BLaER1 treated with 17β-estradiol and CSF1 and Interleukin-3, amounts not matched to agents 10 nM and 100 nM (cell line): ENCODE measurements around the gene NALCN.

ENCODE experiments used
- H3K27ac ChIP-seq, 11 experiments: shearing (Covaris generic); formaldehyde crosslinking; 2 replicates each; pipeline ENCODE4 v1.8.1; 2022
- H3K27me3 ChIP-seq, 11 experiments: shearing (Covaris generic); formaldehyde crosslinking; 2 replicates each; pipeline ENCODE4 v1.8.1; 2022
- H3K36me3 ChIP-seq, 11 experiments: shearing (Covaris generic); formaldehyde crosslinking; 2 replicates each; pipeline ENCODE4 v1.8.1; 2022
- H3K4me1 ChIP-seq, 10 experiments: shearing (Covaris generic); formaldehyde crosslinking; 2 replicates each; pipeline ENCODE4 v1.8.1; 2022
- H3K4me2 ChIP-seq, 11 experiments: shearing (Covaris generic); formaldehyde crosslinking; 2 replicates each; pipeline ENCODE4 v1.8.1; 2022
- H3K4me3 ChIP-seq, 10 experiments: shearing (Covaris generic); formaldehyde crosslinking; 2 replicates each; pipeline ENCODE4 v1.8.1; 2022
- H3K9ac ChIP-seq, 11 experiments: shearing (Covaris generic); formaldehyde crosslinking; 2 replicates each; pipeline ENCODE4 v1.8.1; 2022
- H3K9me3 ChIP-seq, 11 experiments: shearing (Covaris generic); formaldehyde crosslinking; replicated peaks in 1 of 11; 2 replicates each; pipeline ENCODE4 v1.8.1; 2022
- H4K20me1 ChIP-seq, 11 experiments: shearing (Covaris generic); formaldehyde crosslinking; 2 replicates each; pipeline ENCODE4 v1.8.1; 2022
- Cebpa-rat ChIP-seq, 11 experiments: shearing (Covaris generic); IDR thresholded peaks; 2 replicates each; pipeline ENCODE4 v1.8.1; 2022

Gene NALCN

GRCh38 chr13:101181076-101181685 is 235.1 kb downstream of the NALCN start:
- H3K9ac ChIP-seq, result no peak overlapping the region
- no peaks in the 10 kb centered on the region for H3K4me1 ChIP-seq
- no peaks in the 10 kb centered on the region for H3K36me3 ChIP-seq
- TF ChIP-seq Cebpa-rat (IDR thresholded peaks at IDR 0.05), result no peak
- no peak overlapping the region for H3K4me3 ChIP-seq
- no peaks in the 10 kb centered on the region; a peak in 1 of 22 replicates for H4K20me1 ChIP-seq
- no peak overlapping the region for H3K27ac ChIP-seq
- H3K4me2 ChIP-seq, result no peak overlapping the region
- H3K27me3 ChIP-seq, result no peaks in the 10 kb centered on the region
- H3K9me3 ChIP-seq, result no peaks in the 10 kb centered on the region

- Histone ChIP-seq H3K4me2 (no peak overlapping the region), H3K4me3 (no peak overlapping the region), H3K36me3 (no peaks in the 10 kb centered on the region), H3K27me3 (no peaks in the 10 kb centered on the region), H3K4me1 (no peaks in the 10 kb centered on the region), H3K9me3 (no peaks in the 10 kb centered on the region), H3K27ac (no peak overlapping the region), H4K20me1 (no peaks in the 10 kb centered on the region; a peak in 1 of 22 replicates), H3K9ac (no peak overlapping the region)
- TF ChIP-seq Cebpa-rat (IDR thresholded peaks at IDR 0.05), result no peak
These were observed 237.3 kb downstream of the NALCN start for GRCh38 chr13:101179021-101179420.

GRCh38 chr13:101178406-101178805 is 237.9 kb downstream of the NALCN start:
- no peaks in the 10 kb centered on the region; a peak in 1 of 22 replicates for H4K20me1 ChIP-seq
- H3K4me1 ChIP-seq, result no peaks in the 10 kb centered on the region
- no peak overlapping the region for H3K4me3 ChIP-seq
- H3K27ac ChIP-seq, result no peak overlapping the region
- H3K36me3 ChIP-seq, result no peaks in the 10 kb centered on the region
- no peaks in the 10 kb centered on the region for H3K27me3 ChIP-seq
- TF ChIP-seq Cebpa-rat (IDR thresholded peaks at IDR 0.05), result no peak
- H3K9me3 ChIP-seq, result no peaks in the 10 kb centered on the region
- no peak overlapping the region for H3K9ac ChIP-seq
- H3K4me2 ChIP-seq, result no peak overlapping the region

- Histone ChIP-seq H3K4me2 (no peak overlapping the region), H3K36me3 (no peaks in the 10 kb centered on the region), H3K4me1 (no peaks in the 10 kb centered on the region), H3K9me3 (peaks cover 0 to 7% (median 0%) of the 10 kb centered on the region in 11 experiments; a peak in 2 of 22 replicates), H3K27me3 (no peaks in the 10 kb centered on the region), H4K20me1 (no peaks in the 10 kb centered on the region), H3K27ac (no peak overlapping the region), H3K4me3 (no peak overlapping the region), H3K9ac (no peak overlapping the region)
- TF ChIP-seq Cebpa-rat (IDR thresholded peaks at IDR 0.05), result no peak
These were observed 246.0 kb downstream of the NALCN start for GRCh38 chr13:101170306-101170705.

- Histone ChIP-seq H3K4me1 (peaks cover 0 to 6% (median 2%) of the 10 kb centered on the region in 10 experiments; a peak in 3 of 20 replicates), H3K27me3 (no peaks in the 10 kb centered on the region), H3K27ac (no peak overlapping the region), H3K4me3 (no peak overlapping the region), H3K9me3 (no peaks in the 10 kb centered on the region), H3K36me3 (no peaks in the 10 kb centered on the region), H3K4me2 (no peak overlapping the region), H3K9ac (no peak overlapping the region), H4K20me1 (no peaks in the 10 kb centered on the region)
- no peak for TF ChIP-seq Cebpa-rat (IDR thresholded peaks at IDR 0.05)
These were observed 259.0 kb downstream of the NALCN start for GRCh38 chr13:101157261-101157660.

- Histone ChIP-seq H3K9ac (no peak overlapping the region), H3K4me3 (no peak overlapping the region), H3K4me2 (no peak overlapping the region), H3K36me3 (no peaks in the 10 kb centered on the region), H4K20me1 (no peaks in the 10 kb centered on the region), H3K9me3 (no peaks in the 10 kb centered on the region), H3K27me3 (no peaks in the 10 kb centered on the region), H3K27ac (no peak overlapping the region), H3K4me1 (peaks cover 0 to 6% (median 3%) of the 10 kb centered on the region in 10 experiments; a peak in 7 of 20 replicates)
- no peak for TF ChIP-seq Cebpa-rat (IDR thresholded peaks at IDR 0.05)
These were observed 260.4 kb downstream of the NALCN start for GRCh38 chr13:101155920-101156319.

GRCh38 chr13:101152184-101152583 is 264.1 kb downstream of the NALCN start:
- TF ChIP-seq Cebpa-rat (IDR thresholded peaks at IDR 0.05), result no peak
- no peak overlapping the region for H3K9ac ChIP-seq
- H3K9me3 ChIP-seq, result no peaks in the 10 kb centered on the region
- no peak overlapping the region for H3K27ac ChIP-seq
- no peaks in the 10 kb centered on the region for H3K27me3 ChIP-seq
- no peaks in the 10 kb centered on the region for H4K20me1 ChIP-seq
- H3K4me2 ChIP-seq, result no peak overlapping the region
- peaks cover 0 to 4% (median 0%) of the 10 kb centered on the region in 10 experiments; a peak in 4 of 20 replicates for H3K4me1 ChIP-seq
- no peak overlapping the region for H3K4me3 ChIP-seq
- H3K36me3 ChIP-seq, result no peaks in the 10 kb centered on the region

GRCh38 chr13:101150998-101151397 is 265.3 kb downstream of the NALCN start:
- H3K36me3 ChIP-seq, result no peaks in the 10 kb centered on the region
- no peaks in the 10 kb centered on the region for H3K9me3 ChIP-seq
- H3K27me3 ChIP-seq, result no peaks in the 10 kb centered on the region
- H4K20me1 ChIP-seq, result no peaks in the 10 kb centered on the region
- H3K27ac ChIP-seq, result no peak overlapping the region
- H3K4me1 ChIP-seq, result peaks cover 0 to 4% (median 0%) of the 10 kb centered on the region in 10 experiments; a peak in 4 of 20 replicates
- peak overlapping the region in 5 of 11 experiments; percentile 2 to 63 (median 20); a peak in 6 of 22 replicates for H3K4me2 ChIP-seq
- no peak for TF ChIP-seq Cebpa-rat (IDR thresholded peaks at IDR 0.05)
- H3K4me3 ChIP-seq, result no peak overlapping the region
- 0 out of 22 replicates have a peak overlapping the region, but pooled peaks of 1 of the 11 experiments have one; percentile 40 for H3K9ac ChIP-seq

- H3K4me2 ChIP-seq, result no peak overlapping the region
- no peak overlapping the region for H3K9ac ChIP-seq
- H3K4me1 ChIP-seq, result peaks cover 0 to 4% (median 0%) of the 10 kb centered on the region in 10 experiments; a peak in 4 of 20 replicates
- H3K27ac ChIP-seq, result no peak overlapping the region
- no peaks in the 10 kb centered on the region for H3K36me3 ChIP-seq
- no peaks in the 10 kb centered on the region for H3K9me3 ChIP-seq
- H3K27me3 ChIP-seq, result no peaks in the 10 kb centered on the region
- TF ChIP-seq Cebpa-rat (IDR thresholded peaks at IDR 0.05), result no peak
- H3K4me3 ChIP-seq, result no peak overlapping the region
- H4K20me1 ChIP-seq, result no peaks in the 10 kb centered on the region
These were observed 266.4 kb downstream of the NALCN start for GRCh38 chr13:101149735-101150384.
